GM18507 (cell line): ENCODE data around the gene TRMT10C.
A peak's percentile ranks its signal among the peaks of the same experiment; 100 is the strongest.
"Not testable (repeated sequence)": the region's sequence is repeated elsewhere in the genome, so short reads cannot be mapped to it uniquely, and the experiment has no call there.

Experiments used
- DNase-seq: peaks from one replicate; pipeline ENCODE4 v3.0.0; 2011; ENCODE audit warnings: low read depth; ENCODE audit not compliant: insufficient read length; ENCODE audit errors: extremely low spot score
- FAIRE-seq: peaks from 2 replicates; lab custom pipeline; 2011; peaks lifted over from hg19 to GRCh38; lab: Jason Lieb, UNC

Gene TRMT10C

GRCh38 chr3:101544161-101544850 lies 17.4 kb upstream of the TRMT10C start:
- no peak for FAIRE-seq

GRCh38 chr3:101548527-101549105 lies 13.1 kb upstream of the TRMT10C start:
- FAIRE-seq, result no peak
- no peak for DNase-seq

More at GRCh38 chr3:101544161-101544850, 17.4 kb upstream of the TRMT10C start:
- DNase-seq, result no peak

GRCh38 chr3:101549473-101549872 lies 12.2 kb upstream of the TRMT10C start:
- DNase-seq (no peak), FAIRE-seq (no peak)

- not testable (repeated sequence) for DNase-seq, FAIRE-seq
Measured at GRCh38 chr3:101551359-101552081, 10.1 kb upstream of the TRMT10C start.

- DNase-seq, FAIRE-seq: not testable (repeated sequence)
Measured at GRCh38 chr3:101553381-101553780, 8.3 kb upstream of the TRMT10C start.

GRCh38 chr3:101556064-101556463 lies 5.6 kb upstream of the TRMT10C start:
- no peak for DNase-seq
- FAIRE-seq, result no peak

- no peak for DNase-seq
Measured at GRCh38 chr3:101567528-101568317, 6.1 kb downstream of the TRMT10C start.

GRCh38 chr3:101571028-101571895 lies 9.6 kb downstream of the TRMT10C start:
- FAIRE-seq (no peak), DNase-seq (no peak)

More at GRCh38 chr3:101567528-101568317, 6.1 kb downstream of the TRMT10C start:
- no peak for FAIRE-seq

- FAIRE-seq (peak; percentile 97), DNase-seq (peak; percentile 89)
Measured at GRCh38 chr3:101573449-101574387, 12.1 kb downstream of the TRMT10C start, which contains the start of gene PCNP. TSS of gene PCNP (plus strand) at chr3:101574180. CDS start at chr3:101574216, 36 bp downstream.

- FAIRE-seq, result peak; percentile 61
- DNase-seq, result peak; percentile 15
Measured at GRCh38 chr3:101574388-101575112, 12.9 kb downstream of the TRMT10C start.

GRCh38 chr3:101577286-101577685 lies 15.6 kb downstream of the TRMT10C start:
- DNase-seq, result no peak
- FAIRE-seq, result peak; percentile 5

GRCh38 chr3:101588616-101589015 lies 26.9 kb downstream of the TRMT10C start:
- FAIRE-seq (no peak), DNase-seq (no peak)

- no peak for FAIRE-seq
Measured at GRCh38 chr3:101591071-101591470, 29.4 kb downstream of the TRMT10C start.

GRCh38 chr3:101602731-101603130 lies 41.1 kb downstream of the TRMT10C start:
- DNase-seq (no peak), FAIRE-seq (no peak)

More at GRCh38 chr3:101591071-101591470, 29.4 kb downstream of the TRMT10C start:
- no peak for DNase-seq

GRCh38 chr3:101603184-101603583 lies 41.5 kb downstream of the TRMT10C start:
- no peak for FAIRE-seq
- no peak for DNase-seq

- DNase-seq, FAIRE-seq: not testable (repeated sequence)
Measured at GRCh38 chr3:101605398-101605797, 43.7 kb downstream of the TRMT10C start.

- DNase-seq (peak; percentile 4), FAIRE-seq (peak; percentile 21)
Measured at GRCh38 chr3:101611023-101611422, 49.4 kb downstream of the TRMT10C start.
